BE2C (cell line): ENCODE data around the gene TSBP1.

Source experiments
- DNase-seq: peaks from one replicate; pipeline ENCODE4 v3.0.0-alpha.2; 2020
- H3K27me3 ChIP-seq: fragments of 250-450 bp; sonication (Bioruptor Pico); 2 replicates; pipeline ENCODE4 v1.5.1; 2020; ENCODE audit warnings: mild to moderate bottlenecking
- H3K36me3 ChIP-seq: fragments of 250-450 bp; sonication (Bioruptor Pico); 2 replicates; pipeline ENCODE4 v1.5.1; 2020; ENCODE audit warnings: mild to moderate bottlenecking
- H3K4me1 ChIP-seq: fragments of 250-450 bp; sonication (Bioruptor Pico); 2 replicates; pipeline ENCODE4 v1.5.1; 2020
- H3K4me3 ChIP-seq: 2 replicates; pipeline ENCODE4 v1.5.1; 2011; ENCODE audit warnings: low read depth, low read length
- H3K9me3 ChIP-seq: fragments of 250-450 bp; sonication (Bioruptor Pico); 2 replicates; pipeline ENCODE4 v1.5.1; 2020
- CTCF ChIP-seq: IDR thresholded peaks from 2 replicates; pipeline ENCODE4 v1.5.1; 2012; ENCODE audit warnings: mild to moderate bottlenecking, low read depth, low read length

The TSBP1 gene

GRCh38 chr6:32396028-32396427 is 24.3 kb upstream of the TSBP1 start:
- DNase-seq: no peak
- H3K4me1 ChIP-seq: no peaks in the 10 kb centered on the region
- H3K36me3 ChIP-seq: no peaks in the 10 kb centered on the region
- peaks cover 37% of the 10 kb centered on the region for H3K27me3 ChIP-seq
- TF ChIP-seq CTCF: no peak
- H3K9me3 ChIP-seq: no peaks in the 10 kb centered on the region
- H3K4me3 ChIP-seq: no peak overlapping the region

GRCh38 chr6:32393665-32394420 is 22.1 kb upstream of the TSBP1 start:
- no peak for DNase-seq
- no peaks in the 10 kb centered on the region for H3K36me3 ChIP-seq
- H3K4me3 ChIP-seq: no peak overlapping the region
- H3K4me1 ChIP-seq: no peaks in the 10 kb centered on the region
- H3K27me3 ChIP-seq: peaks cover 35% of the 10 kb centered on the region
- no peak for TF ChIP-seq CTCF
- no peaks in the 10 kb centered on the region for H3K9me3 ChIP-seq

- no peaks in the 10 kb centered on the region for H3K36me3 ChIP-seq
- no peaks in the 10 kb centered on the region for H3K9me3 ChIP-seq
- no peaks in the 10 kb centered on the region for H3K4me1 ChIP-seq
- peaks cover 42% of the 10 kb centered on the region for H3K27me3 ChIP-seq
- no peak overlapping the region for H3K4me3 ChIP-seq
- no peak for TF ChIP-seq CTCF
- no peak for DNase-seq
Measured at GRCh38 chr6:32391505-32391904, 19.8 kb upstream of the TSBP1 start.

- no peak for DNase-seq
- H3K27me3 ChIP-seq: peaks cover 14% of the 10 kb centered on the region
Measured at GRCh38 chr6:32387589-32388340, 16.1 kb upstream of the TSBP1 start.

GRCh38 chr6:32386040-32386439 is 14.3 kb upstream of the TSBP1 start:
- Histone ChIP-seq H3K4me1 (no peaks in the 10 kb centered on the region), H3K27me3 (peaks cover 7% of the 10 kb centered on the region), H3K4me3 (no peak overlapping the region), H3K36me3 (no peaks in the 10 kb centered on the region), H3K9me3 (no peaks in the 10 kb centered on the region)
- no peak for DNase-seq
- TF ChIP-seq CTCF: no peak

More at GRCh38 chr6:32387589-32388340, 16.1 kb upstream of the TSBP1 start:
- H3K4me3 ChIP-seq: no peak overlapping the region
- no peaks in the 10 kb centered on the region for H3K9me3 ChIP-seq
- H3K4me1 ChIP-seq: no peaks in the 10 kb centered on the region
- TF ChIP-seq CTCF: no peak
- H3K36me3 ChIP-seq: no peaks in the 10 kb centered on the region
